ENCODE measurements around the gene GRIK4.
"Not testable (repeated sequence)": the region's sequence is repeated elsewhere in the genome, so short reads cannot be mapped to it uniquely, and the experiment has no call there.

The GRIK4 gene

GRCh38 chr11:120486138-120486537 is 25.4 kb upstream of the GRIK4 start:
- H3K36me3 ChIP-seq (ENCODE audit: control insufficient read depth, insufficient read depth, low read length) = peaks cover 21% of the 10 kb centered on the region
- no peak overlapping the region for H3K4me3 ChIP-seq (ENCODE audit: insufficient read depth, low read depth, low read length)
- H3K9me3 ChIP-seq (ENCODE audit: control insufficient read depth, low read length) = no peaks in the 10 kb centered on the region
- no peaks in the 10 kb centered on the region for H3K27me3 ChIP-seq (ENCODE audit: control insufficient read depth, insufficient read depth, low read length, poor library complexity, severe bottlenecking)
- H3K4me1 ChIP-seq (ENCODE audit: control insufficient read depth, insufficient read depth, low read length) = no peaks in the 10 kb centered on the region
- 88 to 93% methylated on average over 5 of the region's 5 CpGs for WGBS, 2 experiments
- no peak overlapping the region for H3K27ac ChIP-seq (ENCODE audit: insufficient read depth, low read depth, low read length, poor library complexity, severe bottlenecking)

- Histone ChIP-seq H3K4me3 (ENCODE audit: insufficient read depth, low read depth, low read length) (no peak overlapping the region), H3K36me3 (ENCODE audit: control insufficient read depth, insufficient read depth, low read length) (peaks cover 8% of the 10 kb centered on the region), H3K4me1 (ENCODE audit: control insufficient read depth, insufficient read depth, low read length) (no peaks in the 10 kb centered on the region), H3K9me3 (ENCODE audit: control insufficient read depth, low read length) (no peaks in the 10 kb centered on the region), H3K27me3 (ENCODE audit: control insufficient read depth, insufficient read depth, low read length, poor library complexity, severe bottlenecking) (no peaks in the 10 kb centered on the region), H3K27ac (ENCODE audit: insufficient read depth, low read depth, low read length, poor library complexity, severe bottlenecking) (no peak overlapping the region)
- WGBS, 2 experiments = 100% methylated on average over 1 of the region's 1 CpG
Observed at GRCh38 chr11:120489799-120490198, 21.7 kb upstream of the GRIK4 start.

GRCh38 chr11:120492486-120492885 is 19.1 kb upstream of the GRIK4 start:
- no peaks in the 10 kb centered on the region for H3K27me3 ChIP-seq (ENCODE audit: control insufficient read depth, insufficient read depth, low read length, poor library complexity, severe bottlenecking)
- H3K4me1 ChIP-seq (ENCODE audit: control insufficient read depth, insufficient read depth, low read length) = no peaks in the 10 kb centered on the region
- no peak overlapping the region for H3K4me3 ChIP-seq (ENCODE audit: insufficient read depth, low read depth, low read length)
- H3K36me3 ChIP-seq (ENCODE audit: control insufficient read depth, insufficient read depth, low read length) = no peaks in the 10 kb centered on the region
- no peak overlapping the region for H3K27ac ChIP-seq (ENCODE audit: insufficient read depth, low read depth, low read length, poor library complexity, severe bottlenecking)
- H3K9me3 ChIP-seq (ENCODE audit: control insufficient read depth, low read length) = no peaks in the 10 kb centered on the region
- WGBS, 2 experiments = 62 to 63% methylated on average over 3 of the region's 3 CpGs

- H3K36me3 ChIP-seq (ENCODE audit: control insufficient read depth, insufficient read depth, low read length) = no peaks in the 10 kb centered on the region
- WGBS, 2 experiments = 85 to 87% methylated on average over 2 of the region's 2 CpGs
- H3K9me3 ChIP-seq (ENCODE audit: control insufficient read depth, low read length) = no peaks in the 10 kb centered on the region
- no peaks in the 10 kb centered on the region for H3K27me3 ChIP-seq (ENCODE audit: control insufficient read depth, insufficient read depth, low read length, poor library complexity, severe bottlenecking)
- no peaks in the 10 kb centered on the region for H3K4me1 ChIP-seq (ENCODE audit: control insufficient read depth, insufficient read depth, low read length)
- H3K27ac ChIP-seq (ENCODE audit: insufficient read depth, low read depth, low read length, poor library complexity, severe bottlenecking) = no peak overlapping the region
- H3K4me3 ChIP-seq (ENCODE audit: insufficient read depth, low read depth, low read length) = no peak overlapping the region
Observed at GRCh38 chr11:120494595-120494994, 17.0 kb upstream of the GRIK4 start.

GRCh38 chr11:120499088-120499487 is 12.5 kb upstream of the GRIK4 start:
- 95 to 97% methylated on average over 8 of the region's 8 CpGs for WGBS, 2 experiments
- H3K27ac ChIP-seq (ENCODE audit: insufficient read depth, low read depth, low read length, poor library complexity, severe bottlenecking) = no peak overlapping the region
- H3K4me1 ChIP-seq (ENCODE audit: control insufficient read depth, insufficient read depth, low read length) = peaks cover 6% of the 10 kb centered on the region
- H3K27me3 ChIP-seq (ENCODE audit: control insufficient read depth, insufficient read depth, low read length, poor library complexity, severe bottlenecking) = no peaks in the 10 kb centered on the region
- H3K4me3 ChIP-seq (ENCODE audit: insufficient read depth, low read depth, low read length) = no peak overlapping the region
- no peaks in the 10 kb centered on the region for H3K9me3 ChIP-seq (ENCODE audit: control insufficient read depth, low read length)
- no peaks in the 10 kb centered on the region for H3K36me3 ChIP-seq (ENCODE audit: control insufficient read depth, insufficient read depth, low read length)

- no peaks in the 10 kb centered on the region for H3K9me3 ChIP-seq (ENCODE audit: control insufficient read depth, low read length)
- H3K36me3 ChIP-seq (ENCODE audit: control insufficient read depth, insufficient read depth, low read length) = no peaks in the 10 kb centered on the region
- H3K27ac ChIP-seq (ENCODE audit: insufficient read depth, low read depth, low read length, poor library complexity, severe bottlenecking) = no peak overlapping the region
- H3K27me3 ChIP-seq (ENCODE audit: control insufficient read depth, insufficient read depth, low read length, poor library complexity, severe bottlenecking) = no peaks in the 10 kb centered on the region
- no peak overlapping the region for H3K4me3 ChIP-seq (ENCODE audit: insufficient read depth, low read depth, low read length)
- WGBS, 2 experiments = 90 to 93% methylated on average over 5 of the region's 5 CpGs
- H3K4me1 ChIP-seq (ENCODE audit: control insufficient read depth, insufficient read depth, low read length) = peaks cover 6% of the 10 kb centered on the region
Observed at GRCh38 chr11:120499859-120500258, 11.7 kb upstream of the GRIK4 start.

- no peak overlapping the region for H3K27ac ChIP-seq (ENCODE audit: insufficient read depth, low read depth, low read length, poor library complexity, severe bottlenecking)
- WGBS, 2 experiments = 84 to 85% methylated on average over 10 to 11 of the region's 14 CpGs
- no peaks in the 10 kb centered on the region for H3K36me3 ChIP-seq (ENCODE audit: control insufficient read depth, insufficient read depth, low read length)
- H3K27me3 ChIP-seq (ENCODE audit: control insufficient read depth, insufficient read depth, low read length, poor library complexity, severe bottlenecking) = no peaks in the 10 kb centered on the region
- H3K9me3 ChIP-seq (ENCODE audit: control insufficient read depth, low read length) = no peaks in the 10 kb centered on the region
- no peak overlapping the region for H3K4me3 ChIP-seq (ENCODE audit: insufficient read depth, low read depth, low read length)
- peaks cover 6% of the 10 kb centered on the region for H3K4me1 ChIP-seq (ENCODE audit: control insufficient read depth, insufficient read depth, low read length)
Observed at GRCh38 chr11:120500414-120501071, 11.0 kb upstream of the GRIK4 start.

- H3K27me3 ChIP-seq (ENCODE audit: control insufficient read depth, insufficient read depth, low read length, poor library complexity, severe bottlenecking) = no peaks in the 10 kb centered on the region
- peaks cover 6% of the 10 kb centered on the region for H3K4me1 ChIP-seq (ENCODE audit: control insufficient read depth, insufficient read depth, low read length)
- no peaks in the 10 kb centered on the region for H3K9me3 ChIP-seq (ENCODE audit: control insufficient read depth, low read length)
- no peaks in the 10 kb centered on the region for H3K36me3 ChIP-seq (ENCODE audit: control insufficient read depth, insufficient read depth, low read length)
- 42 to 58% methylated on average over 2 of the region's 2 CpGs for WGBS, 2 experiments
- no peak overlapping the region for H3K4me3 ChIP-seq (ENCODE audit: insufficient read depth, low read depth, low read length)
- H3K27ac ChIP-seq (ENCODE audit: insufficient read depth, low read depth, low read length, poor library complexity, severe bottlenecking) = no peak overlapping the region
Observed at GRCh38 chr11:120501440-120501839, 10.1 kb upstream of the GRIK4 start.

GRCh38 chr11:120501976-120502755 is 9.4 kb upstream of the GRIK4 start:
- 77 to 79% methylated on average over 4 of the region's 5 CpGs for WGBS, 2 experiments
- H3K9me3 ChIP-seq (ENCODE audit: control insufficient read depth, low read length) = no peaks in the 10 kb centered on the region
- H3K27ac ChIP-seq (ENCODE audit: insufficient read depth, low read depth, low read length, poor library complexity, severe bottlenecking) = no peak overlapping the region
- H3K4me1 ChIP-seq (ENCODE audit: control insufficient read depth, insufficient read depth, low read length) = peaks cover 6% of the 10 kb centered on the region
- no peaks in the 10 kb centered on the region for H3K27me3 ChIP-seq (ENCODE audit: control insufficient read depth, insufficient read depth, low read length, poor library complexity, severe bottlenecking)
- no peak overlapping the region for H3K4me3 ChIP-seq (ENCODE audit: insufficient read depth, low read depth, low read length)
- H3K36me3 ChIP-seq (ENCODE audit: control insufficient read depth, insufficient read depth, low read length) = no peaks in the 10 kb centered on the region

- H3K4me1 ChIP-seq (ENCODE audit: control insufficient read depth, insufficient read depth, low read length); H3K27ac ChIP-seq (ENCODE audit: insufficient read depth, low read depth, low read length, poor library complexity, severe bottlenecking); H3K9me3 ChIP-seq (ENCODE audit: control insufficient read depth, low read length); H3K36me3 ChIP-seq (ENCODE audit: control insufficient read depth, insufficient read depth, low read length); H3K4me3 ChIP-seq (ENCODE audit: insufficient read depth, low read depth, low read length); H3K27me3 ChIP-seq (ENCODE audit: control insufficient read depth, insufficient read depth, low read length, poor library complexity, severe bottlenecking): not testable (repeated sequence)
- 56 to 62% methylated on average over 3 of the region's 3 CpGs for WGBS, 2 experiments
Observed at GRCh38 chr11:120503529-120503928, 8.0 kb upstream of the GRIK4 start.
